HepG2 (cell line): ENCODE data around the gene DHCR7. TPM values are rescaled to one million over a fixed set of nuclear protein-coding genes. Genes with fewer than 3 reads are reported as not detected.
A peak's percentile ranks its signal among the peaks of the same experiment; 100 is the strongest.

Experiments
- ATAC-seq: fragments of 200-7000 bp; cut with Tn5 transposase; 3 replicates; pipeline ENCODE4 v1.9.1; 2020; ENCODE audit warnings: mild to moderate bottlenecking, moderate library complexity
- BruUV-seq: library from RNA; stranded (reverse); fragments of 400-500 nt; replicated peaks from 2 replicates; lab custom pipeline; 2021; lab: Mats Ljungman, UMichigan
- CTCF ChIA-PET: fragments of 300-600 bp; formaldehyde crosslinking; extraction: SDS; loops from one replicate; lab custom pipeline; 2021; ENCODE audit warnings: low total read pairs, inconsistent platforms, low intra/inter-chr PET ratio; lab: Yijun Ruan, JAX
- POLR2A ChIA-PET: fragments of 350-600 bp; sonication (Branson Sonifier 250); formaldehyde crosslinking; loops from one replicate; lab custom pipeline; 2020; ENCODE audit warnings: antibody characterized with exemption, inconsistent platforms; lab: Yijun Ruan, JAX
- DNase-seq: peaks from one replicate; pipeline ENCODE4 v3.0.0-alpha.2; 2015; ENCODE audit warnings: low spot score
- FAIRE-seq: peaks from 3 replicates; lab custom pipeline; 2011; peaks lifted over from hg19 to GRCh38; lab: Jason Lieb, UNC
- H2AFZ ChIP-seq: one replicate; pipeline ENCODE4 v1.6.1; 2011; ENCODE audit warnings: low read length, inconsistent platforms
- H3K27ac ChIP-seq: fragments of 300-600 bp; 3 replicates; pipeline ENCODE4 v1.8.0; 2011; ENCODE audit warnings: mixed run types, mild to moderate bottlenecking, mixed read lengths, low read length, inconsistent platforms; ENCODE audit not compliant: insufficient read depth; ENCODE audit errors: extremely low read length
- H3K27me3 ChIP-seq, 2 experiments: fragments of 200-600 bp in 1 of 2; 2 replicates in 1 of 2; 3 replicates in 1 of 2; pipeline versions ENCODE4 v1.6.0 to v1.8.0; 2011; ENCODE audit warnings: low read length in 2 of 2, mild to moderate bottlenecking in 2 of 2, moderate library complexity in 2 of 2, inconsistent platforms in 1 of 2; ENCODE audit not compliant: insufficient read depth in 2 of 2, control insufficient read depth in 1 of 2
- H3K36me3 ChIP-seq, 2 experiments: fragments of 200-600 bp in 1 of 2; replicated peaks in 1 of 2; 2 replicates in 1 of 2; 3 replicates in 1 of 2; pipeline versions ENCODE4 v1.5.1 to v1.8.0; 2011; ENCODE audit warnings: low read length in 2 of 2, inconsistent platforms in 1 of 2; ENCODE audit not compliant: insufficient read depth in 2 of 2, control insufficient read depth in 1 of 2
- H3K4me1 ChIP-seq: 2 replicates; pipeline ENCODE4 v1.5.1; 2012; ENCODE audit warnings: low read length, inconsistent platforms; ENCODE audit not compliant: insufficient read depth
- H3K4me2 ChIP-seq: 2 replicates; pipeline ENCODE4 v1.6.0; 2011; ENCODE audit warnings: low read depth, low read length, inconsistent platforms
- H3K4me3 ChIP-seq, 3 experiments: fragments of 200-600 bp in 1 of 3; sonication (generic), shearing (Covaris generic) in 1 of 3; replicated peaks in 1 of 3; 2 replicates each; pipeline ENCODE4 v1.5.1; 2011 to 2016; ENCODE audit warnings: low read length in 3 of 3, inconsistent platforms in 2 of 3, low read depth in 2 of 3, mild to moderate bottlenecking in 2 of 3, control low read depth in 1 of 3, mixed read lengths in 1 of 3; ENCODE audit not compliant: insufficient read depth in 1 of 3
- H3K79me2 ChIP-seq: one replicate; pipeline ENCODE4 v1.6.1; 2011; ENCODE audit warnings: low read length, inconsistent platforms; ENCODE audit not compliant: insufficient read depth
- H3K9ac ChIP-seq: 2 replicates; pipeline ENCODE4 v1.6.0; 2011; ENCODE audit warnings: mild to moderate bottlenecking, low read depth, low read length, inconsistent platforms; ENCODE audit not compliant: insufficient read depth
- H3K9me3 ChIP-seq: 2 replicates; pipeline ENCODE4 v1.5.1; 2012; ENCODE audit warnings: mild to moderate bottlenecking, low read length
- H4K20me1 ChIP-seq: 2 replicates; pipeline ENCODE4 v1.6.0; 2011; ENCODE audit warnings: inconsistent platforms, mild to moderate bottlenecking, low read length, moderate library complexity; ENCODE audit not compliant: insufficient read depth
- ATF7 ChIP-seq, 2 experiments: fragments of 450-650 bp in 1 of 2; sonication (generic) in 1 of 2; formaldehyde crosslinking in 1 of 2; IDR thresholded peaks; 2 replicates each; pipeline versions ENCODE4 v1.4.0 to v1.6.1; 2016 to 2020; ENCODE audit warnings: antibody characterized with exemption in 1 of 2, mild to moderate bottlenecking in 1 of 2, missing genetic modification reagents in 1 of 2
- JUND ChIP-seq: sonication (generic); formaldehyde crosslinking; IDR thresholded peaks from 2 replicates; pipeline ENCODE4 v1.8.0; 2022; ENCODE audit warnings: mild to moderate bottlenecking, missing genetic modification reagents
- MIXL1 ChIP-seq: IDR thresholded peaks from 2 replicates; pipeline ENCODE4 v1.6.1; 2016
- PHF20 ChIP-seq: sonication (generic); formaldehyde crosslinking; IDR thresholded peaks from 2 replicates; pipeline ENCODE4 v1.5.0; 2020; ENCODE audit warnings: mild to moderate bottlenecking, missing genetic modification reagents
- ZBTB3 ChIP-seq: sonication (generic); formaldehyde crosslinking; IDR thresholded peaks from 2 replicates; pipeline ENCODE4 v1.4.0; 2020; ENCODE audit warnings: low read depth, mild to moderate bottlenecking, moderate library complexity, missing genetic modification reagents, borderline replicate concordance
- ZNF274 ChIP-seq: sonication (generic); formaldehyde crosslinking; IDR thresholded peaks from 2 replicates; pipeline ENCODE4 v1.5.1; 2020; ENCODE audit warnings: mild to moderate bottlenecking, missing genetic modification reagents
- ZNF329 ChIP-seq: sonication (generic); formaldehyde crosslinking; IDR thresholded peaks from 2 replicates; pipeline ENCODE4 v1.9.0; 2021; ENCODE audit warnings: low read depth, mild to moderate bottlenecking, missing genetic modification reagents
- ZNF350 ChIP-seq: sonication (generic); formaldehyde crosslinking; IDR thresholded peaks from 2 replicates; pipeline ENCODE4 v1.4.0; 2020; ENCODE audit warnings: mild to moderate bottlenecking, low read depth, missing genetic modification reagents, borderline replicate concordance
- ZNF670 ChIP-seq: sonication (generic); formaldehyde crosslinking; IDR thresholded peaks from 2 replicates; pipeline ENCODE4 v1.8.0; 2022; ENCODE audit warnings: mild to moderate bottlenecking, missing genetic modification reagents, borderline replicate concordance
- WGBS: methylation state at CpG from one replicate; pipeline ENCODE4 v1.1.6; 2017; ENCODE audit warnings: low lambda C conversion rate; 5-methylcytosine and 5-hydroxymethylcytosine counted together
- in situ Hi-C: cut with HindIII; loops from 2 replicates; pipeline ENCODE4 v1.10.0; 2017; ENCODE audit warnings: low pct_unique_long_range_greater_than_20kb; ENCODE audit not compliant: extremely low pct_ligation_motif_present
- intact Hi-C: fragments of 100-400 bp; cut with micrococcal nuclease; formaldehyde crosslinking; loops from one replicate; pipeline ENCODE4 v1.10.0; 2022; ENCODE audit not compliant: unreplicated experiment
- polyA plus RNA-seq, 8 experiments: library from polyadenylated mRNA; depleted of rRNA in 3 of 8; stranded (reverse) in 7 of 8; unstranded in 1 of 8; fragments of >200 nt; fragmentation: Illumina TruSeq in 4 of 8; extraction: Trizol in 4 of 8; gene quantifications; 2 replicates each; pipeline versions ENCODE4 v1.2.1 to v1.2.3, GENCODE V29; 2011 to 2016; ENCODE audit warnings: low read depth in 4 of 8, missing spikeins in 1 of 8, mixed read lengths in 1 of 8; ENCODE audit not compliant: insufficient read depth in 1 of 8
- total RNA-seq, 5 experiments: library from RNA; depleted of rRNA; stranded (reverse); fragments of >200 nt; fragmentation: Illumina TruSeq; extraction: Trizol; gene quantifications; 2 replicates each; pipeline ENCODE4 v1.2.3, GENCODE V29; 2016; ENCODE audit warnings: low read depth in 1 of 5
- TF ChIP-seq, protein P1 (sequence below): sonication (generic); formaldehyde crosslinking; IDR thresholded peaks from 2 replicates; pipeline ENCODE4 v1.4.0; 2020; ENCODE audit warnings: missing genetic modification reagents

DHCR7 gene
- total and polyA plus RNA-seq, 2 of the 13 experiments (the other 11 are each of a cell fraction or from before 2014, with no cell fraction given): 96.0 to 143 TPM

DNA sequence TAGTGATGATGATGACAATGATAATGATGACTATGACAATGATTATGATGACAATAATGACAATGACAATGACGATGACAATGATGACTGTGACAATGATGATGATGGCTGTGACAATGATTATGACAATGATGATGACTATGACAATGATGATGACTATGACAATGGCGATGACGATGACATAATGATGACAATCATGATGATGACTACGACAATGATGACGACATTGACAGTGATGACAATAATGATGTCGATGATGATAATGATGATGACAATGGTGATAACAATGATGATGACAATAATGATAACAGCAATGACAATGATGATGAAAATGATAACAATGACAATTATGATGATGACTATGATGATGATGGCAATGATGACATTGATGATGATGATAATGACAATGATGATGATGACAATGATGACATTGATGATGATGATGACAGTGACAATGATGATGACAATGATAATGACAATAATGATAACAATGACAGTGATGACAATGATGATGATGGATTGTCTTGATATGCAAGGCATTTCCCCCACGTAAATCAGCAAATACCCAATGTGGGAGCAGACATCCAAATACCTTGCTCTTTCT is 37.7 kb downstream of the DHCR7 start (continued):
- TF ChIP-seq JUND (CRISPR knock-in tag) (no peak), MIXL1 (CRISPR knock-in tag) (no peak), ZNF670 (CRISPR knock-in tag) (no peak), ZNF274 (CRISPR knock-in tag) (no peak), PHF20 (CRISPR knock-in tag) (no peak), ZNF350 (CRISPR knock-in tag) (no peak), ZNF329 (CRISPR knock-in tag) (no peak), ATF7 (IDR thresholded peaks at IDR 0.05) (peak; percentile 100), ATF7 (CRISPR knock-in tag; IDR thresholded peaks at IDR 0.05) (no peak)
- TF ChIP-seq, protein P1, sequence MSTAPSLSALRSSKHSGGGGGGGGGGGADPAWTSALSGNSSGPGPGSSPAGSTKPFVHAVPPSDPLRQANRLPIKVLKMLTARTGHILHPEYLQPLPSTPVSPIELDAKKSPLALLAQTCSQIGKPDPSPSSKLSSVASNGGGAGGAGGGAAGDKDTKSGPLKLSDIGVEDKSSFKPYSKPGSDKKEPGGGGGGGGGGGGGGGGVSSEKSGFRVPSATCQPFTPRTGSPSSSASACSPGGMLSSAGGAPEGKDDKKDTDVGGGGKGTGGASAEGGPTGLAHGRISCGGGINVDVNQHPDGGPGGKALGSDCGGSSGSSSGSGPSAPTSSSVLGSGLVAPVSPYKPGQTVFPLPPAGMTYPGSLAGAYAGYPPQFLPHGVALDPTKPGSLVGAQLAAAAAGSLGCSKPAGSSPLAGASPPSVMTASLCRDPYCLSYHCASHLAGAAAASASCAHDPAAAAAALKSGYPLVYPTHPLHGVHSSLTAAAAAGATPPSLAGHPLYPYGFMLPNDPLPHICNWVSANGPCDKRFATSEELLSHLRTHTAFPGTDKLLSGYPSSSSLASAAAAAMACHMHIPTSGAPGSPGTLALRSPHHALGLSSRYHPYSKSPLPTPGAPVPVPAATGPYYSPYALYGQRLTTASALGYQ (CRISPR knock-in tag): no peak
- TF ChIP-seq, all 625 proteins: peak for 3

DNA sequence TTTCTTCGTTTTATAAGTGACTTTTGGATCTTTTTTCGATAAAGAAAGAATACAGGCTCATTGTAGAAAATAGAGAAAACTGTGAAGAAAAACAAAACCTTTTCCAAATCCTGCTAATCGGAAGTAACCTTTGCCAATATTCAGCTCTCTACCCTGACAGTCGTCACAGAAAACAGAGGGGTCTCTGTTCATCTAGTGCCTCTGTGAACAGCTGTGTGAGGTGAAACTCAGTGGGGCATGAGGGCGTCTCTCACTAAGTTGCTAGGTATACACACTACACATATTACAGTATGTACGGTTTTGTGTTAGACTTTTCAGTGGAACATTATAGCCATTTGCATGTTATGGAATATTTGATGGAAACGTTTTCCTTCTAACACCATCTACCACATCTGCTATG is 39.4 kb downstream of the DHCR7 start:
- intact Hi-C loops: no loop called here
- ATAC-seq (no peak), DNase-seq (no peak), FAIRE-seq (no peak)
- TF ChIP-seq ZBTB3 (CRISPR knock-in tag): no peak
- Histone ChIP-seq H3K27me3 (peaks cover 1 to 31% of the 10 kb centered on the region in 2 experiments; a peak in 4 of 5 replicates), H3K4me1 (no peaks in the 10 kb centered on the region), H3K79me2 (no peaks in the 10 kb centered on the region), H3K36me3 (no peaks in the 10 kb centered on the region), H3K9ac (no peak overlapping the region), H3K4me2 (no peak overlapping the region), H3K4me3 (no peak overlapping the region), H3K9me3 (no peaks in the 10 kb centered on the region), H3K27ac (no peak overlapping the region), H4K20me1 (no peaks in the 10 kb centered on the region), H2AFZ (no peak overlapping the region)
- CTCF ChIA-PET: no interaction called here
- BruUV-seq: no TSS peak
- POLR2A ChIA-PET: no interaction called here
- in situ Hi-C loops: loop anchor here (25.0 kb wide), 1 partner anchor 947 kb away; no protein-coding TSS in a partner anchor
- 6% methylated on average over 7 of the region's 7 CpGs for WGBS
